NCI-H524 treated with DMSO at 0.1 percent for 48 hours (cell line): Measurements from ENCODE around the gene ITPR2.
"Not testable (repeated sequence)": the region's sequence is repeated elsewhere in the genome, so short reads cannot be mapped to it uniquely, and the experiment has no call there.

ENCODE experiments used
- DNase-seq: peaks from one replicate; lab custom pipeline; 2025; lab: John Stamatoyannopoulos, UW

The ITPR2 gene

DNA sequence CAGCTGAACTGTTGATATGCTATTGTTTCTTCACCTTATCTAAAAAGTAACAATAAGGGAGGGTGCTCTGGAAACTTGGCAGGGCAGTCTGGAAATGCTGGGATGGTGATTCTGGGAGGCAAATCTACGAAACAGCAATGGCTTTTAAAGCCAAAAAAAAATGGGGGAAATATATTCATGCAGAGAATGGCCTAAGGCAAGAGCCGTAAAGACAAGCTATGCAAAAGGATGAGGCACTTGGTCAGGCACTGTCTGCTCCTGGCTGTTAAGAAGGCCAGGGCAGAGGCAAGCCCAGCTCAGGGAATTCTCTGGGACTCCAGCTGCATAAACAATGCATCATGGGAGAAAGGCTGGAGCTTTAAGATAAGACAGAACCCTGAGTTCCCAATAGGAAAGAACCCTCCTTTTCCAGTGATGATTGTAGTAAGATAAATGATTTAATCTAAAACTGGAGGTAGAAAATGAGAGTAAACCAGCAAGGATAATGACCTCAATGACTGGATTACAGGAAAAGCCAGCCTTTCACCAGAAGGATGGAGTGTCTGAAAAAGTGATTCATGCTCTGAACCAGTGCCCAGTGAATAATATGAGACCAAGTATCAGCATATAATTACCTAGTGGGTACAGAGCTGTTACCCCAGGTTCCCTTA is 46.0 kb downstream of the ITPR2 start:
- no peak for DNase-seq

- no peak for DNase-seq
Measured at GRCh38 chr12:26786491-26786864, 46.5 kb downstream of the ITPR2 start.

- DNase-seq, result not testable (repeated sequence)
Measured at GRCh38 chr12:26783816-26784379, 49.1 kb downstream of the ITPR2 start.

DNA sequence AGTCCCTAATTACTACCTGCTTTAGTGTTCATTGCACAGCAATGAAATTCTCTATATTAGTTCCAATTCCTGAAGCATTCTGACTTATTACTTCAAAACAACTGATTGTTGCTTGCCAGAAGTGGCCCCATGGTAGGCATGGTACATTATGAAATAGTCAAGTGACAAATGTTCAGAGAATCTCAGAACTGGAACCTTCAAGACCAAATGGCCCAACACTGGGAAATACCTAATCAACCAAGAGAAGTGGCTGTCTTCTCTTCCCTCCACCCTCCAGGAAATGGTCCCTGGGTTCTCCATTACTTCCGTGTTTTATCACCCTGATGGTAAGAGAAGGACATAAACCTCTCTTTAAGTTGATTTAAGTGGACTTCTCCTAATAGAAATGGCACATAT is 49.9 kb downstream of the ITPR2 start:
- no peak for DNase-seq

GRCh38 chr12:26782372-26783130 is 50.4 kb downstream of the ITPR2 start:
- no peak for DNase-seq

DNA sequence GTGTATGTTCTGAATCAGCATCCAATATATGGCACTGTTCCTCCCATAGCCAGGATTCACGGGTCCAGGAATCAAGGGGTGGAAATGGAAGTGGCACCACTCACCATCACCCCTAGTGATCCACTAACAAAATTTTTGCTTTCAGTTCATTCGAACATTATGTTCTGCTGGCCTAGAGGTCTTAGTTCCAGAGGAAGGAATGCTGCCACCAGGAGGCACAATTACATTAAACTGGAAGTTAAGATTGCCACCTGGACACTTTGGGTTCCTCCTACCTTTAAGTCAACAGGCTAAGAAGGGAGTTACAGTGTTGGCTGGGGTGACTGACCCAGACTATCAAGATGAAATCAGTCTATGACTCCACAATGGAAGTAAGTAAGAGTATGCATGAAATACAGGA is 52.3 kb downstream of the ITPR2 start:
- DNase-seq, result not testable (repeated sequence)

DNA sequence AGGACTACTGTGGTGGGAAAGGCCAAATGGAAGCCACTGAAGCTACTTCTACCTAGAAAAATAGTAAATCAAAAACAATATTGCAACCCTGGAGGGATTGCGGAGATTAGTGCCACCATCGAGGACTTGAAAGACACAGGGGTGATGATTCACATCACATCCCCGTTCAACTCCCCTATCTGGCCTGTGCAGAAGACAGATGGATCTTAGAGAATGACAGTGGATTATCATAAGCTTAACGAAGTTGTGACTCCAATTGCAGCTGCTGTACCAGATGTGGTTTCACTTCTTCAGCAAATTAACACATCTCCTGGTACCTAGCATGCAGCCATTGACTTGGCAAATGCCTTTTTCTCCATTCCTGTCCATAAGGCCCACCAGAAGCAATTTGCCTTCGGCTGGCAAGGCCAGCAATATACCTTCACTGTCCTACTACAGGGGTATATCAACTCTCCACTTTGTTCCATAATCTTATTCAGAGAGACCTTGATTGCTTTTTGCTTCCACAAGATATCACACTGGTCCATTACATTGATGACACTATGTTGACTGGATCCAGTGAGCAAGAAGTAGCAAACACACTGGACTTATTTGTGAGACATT is 54.7 kb downstream of the ITPR2 start:
- DNase-seq, result peak; percentile 18

- DNase-seq, result no peak
Measured at GRCh38 chr12:26777236-26777635, 55.8 kb downstream of the ITPR2 start.

GRCh38 chr12:26775991-26776390 is 57.0 kb downstream of the ITPR2 start:
- not testable (repeated sequence) for DNase-seq

DNA sequence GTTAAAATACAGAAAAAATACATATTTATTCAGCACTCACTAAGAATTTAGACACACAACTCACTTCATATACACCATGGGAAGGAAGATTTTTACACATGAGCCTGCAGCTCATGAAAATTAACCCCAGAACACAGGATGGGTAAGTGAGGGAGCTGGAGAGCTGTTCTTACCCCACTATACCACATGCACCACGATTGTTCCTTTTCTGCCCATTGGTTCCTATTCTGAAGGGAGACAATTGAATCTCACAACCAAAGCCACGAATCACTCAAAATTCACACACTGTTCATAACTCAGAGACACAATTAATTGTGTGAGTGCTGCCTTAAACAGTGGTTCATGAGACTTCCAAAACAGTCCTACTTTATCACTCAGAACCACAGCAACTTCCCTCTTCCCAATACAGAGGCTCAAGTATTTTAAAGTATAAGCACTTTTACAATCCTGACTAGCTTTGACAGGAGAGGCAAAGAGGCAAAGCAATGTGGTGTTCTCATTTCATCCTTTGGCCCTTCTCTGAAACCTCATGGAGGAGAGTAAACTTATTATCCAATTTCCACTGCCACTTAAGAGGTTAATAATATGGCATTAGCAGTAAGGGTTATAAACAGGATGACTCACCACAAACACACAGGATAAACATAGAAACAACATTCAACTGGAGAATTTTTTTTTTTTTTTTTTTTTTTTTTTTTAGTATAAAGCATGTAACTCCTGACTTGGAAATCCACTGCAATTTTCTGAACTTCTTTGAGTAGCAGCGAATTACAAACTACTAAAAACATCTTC is 59.5 kb downstream of the ITPR2 start:
- no peak for DNase-seq

- DNase-seq, result no peak
Measured at GRCh38 chr12:26771861-26772260, 61.1 kb downstream of the ITPR2 start.

DNA sequence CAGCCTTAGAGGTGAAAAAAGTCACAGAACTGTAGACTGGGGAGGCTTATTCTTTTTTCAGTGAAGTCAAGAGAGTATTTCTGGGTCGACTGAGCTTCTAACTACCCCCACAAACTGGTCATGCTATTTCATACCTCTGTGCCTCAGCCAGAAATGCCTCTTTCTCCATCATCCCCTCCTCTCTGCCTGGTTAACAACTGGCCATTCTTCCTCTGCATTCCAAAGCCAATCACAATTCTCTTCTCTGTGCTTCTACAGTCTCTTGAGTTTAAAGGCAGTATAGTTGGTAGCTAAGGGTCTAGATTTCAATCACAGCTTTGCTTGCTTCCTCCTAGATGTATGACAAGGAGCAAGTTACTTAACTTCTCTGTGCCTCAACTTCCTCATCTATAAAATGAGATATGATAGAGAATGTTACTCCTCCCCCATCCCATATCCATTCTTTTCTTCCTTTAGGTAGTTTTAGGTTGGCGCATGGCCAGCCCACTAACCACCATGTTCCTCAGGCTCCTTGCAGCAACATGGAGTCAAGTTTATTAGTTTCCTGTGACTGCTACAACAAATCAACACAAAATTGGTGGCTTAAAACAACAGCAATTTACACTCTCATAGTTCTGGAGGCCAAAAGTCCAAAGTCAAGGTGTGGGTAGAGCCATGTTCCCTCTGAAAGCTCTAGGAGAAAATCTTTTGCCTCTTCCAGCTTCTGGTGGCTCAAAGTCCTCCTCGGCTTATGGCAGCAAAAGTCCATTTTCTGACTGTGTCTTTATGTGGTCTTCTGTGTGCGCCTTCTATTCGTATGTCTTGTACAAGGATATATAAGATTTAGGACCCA is 62.5 kb downstream of the ITPR2 start:
- DNase-seq, result no peak

GRCh38 chr12:26769611-26770010 is 63.4 kb downstream of the ITPR2 start:
- no peak for DNase-seq

GRCh38 chr12:26768611-26769603 is 64.1 kb downstream of the ITPR2 start:
- no peak for DNase-seq

DNA sequence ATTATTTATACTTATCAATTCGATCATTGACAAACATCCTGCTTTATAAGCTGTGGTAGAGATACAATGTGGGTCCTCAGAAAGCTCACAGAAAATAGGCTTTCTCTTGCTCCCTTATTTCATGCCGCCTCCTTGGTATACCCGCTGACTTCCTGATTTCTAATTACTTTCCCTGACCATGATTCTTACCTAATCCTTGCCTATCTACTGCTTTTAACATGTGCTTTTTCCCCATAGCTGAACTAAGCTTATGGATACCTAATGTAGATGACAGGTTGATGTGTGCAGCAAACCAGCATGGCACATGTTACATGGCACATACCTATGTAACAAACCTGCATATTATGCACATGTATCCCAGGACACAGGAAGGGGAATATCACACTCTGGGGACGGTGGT is 65.1 kb downstream of the ITPR2 start:
- no peak for DNase-seq

- no peak for DNase-seq
Measured at GRCh38 chr12:26767116-26767515, 65.9 kb downstream of the ITPR2 start.

- no peak for DNase-seq
Measured at GRCh38 chr12:26762186-26762585, 70.8 kb downstream of the ITPR2 start.

DNA sequence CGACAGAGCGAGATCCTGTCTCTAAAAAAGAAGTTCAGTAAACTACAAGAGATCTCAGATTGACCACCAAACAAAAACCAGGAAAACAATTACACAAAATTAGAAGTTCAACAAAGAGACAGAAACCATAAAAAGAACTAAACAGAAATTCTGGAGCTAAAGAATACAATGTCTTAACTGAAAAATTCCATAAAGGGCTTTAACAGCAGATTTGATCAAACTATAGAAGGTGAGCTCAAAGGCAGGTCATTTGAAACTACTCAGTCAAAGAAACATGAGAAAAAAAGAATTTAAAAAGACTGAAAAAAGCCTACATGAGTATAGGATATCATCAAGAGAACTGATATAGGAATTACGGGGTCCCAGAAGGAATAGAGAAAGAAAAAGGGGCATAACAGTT is 71.2 kb downstream of the ITPR2 start:
- no peak for DNase-seq

DNA sequence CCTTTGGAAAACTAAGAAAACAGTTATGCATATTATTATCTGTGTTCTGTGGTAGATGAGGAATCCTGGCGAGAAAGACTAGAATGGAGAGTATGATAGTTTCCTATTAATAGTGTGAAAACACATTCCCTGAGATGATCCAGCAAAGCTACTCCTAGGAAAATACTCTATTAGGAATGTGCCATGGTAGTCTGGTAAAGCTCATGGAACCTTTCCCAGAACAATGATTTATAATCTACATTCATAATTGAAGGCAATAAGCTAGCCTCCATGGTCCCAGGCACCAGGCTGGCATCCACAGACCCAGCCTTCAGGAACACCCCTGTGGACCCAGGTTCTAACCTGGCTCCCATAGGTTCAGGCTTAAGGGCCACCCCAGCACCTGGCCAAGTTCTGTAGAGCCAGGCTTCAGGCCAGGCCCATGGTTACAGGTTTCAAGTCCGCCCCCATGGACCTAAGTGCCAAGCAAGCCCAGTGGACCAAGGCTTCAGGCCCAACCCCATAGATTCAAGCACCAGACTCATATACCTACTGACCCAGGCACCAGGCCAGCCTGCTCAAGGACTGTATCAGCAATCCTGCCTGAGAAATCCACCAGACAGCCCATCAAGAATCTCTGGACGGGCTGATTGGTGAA is 72.2 kb downstream of the ITPR2 start:
- DNase-seq, result no peak

DNA sequence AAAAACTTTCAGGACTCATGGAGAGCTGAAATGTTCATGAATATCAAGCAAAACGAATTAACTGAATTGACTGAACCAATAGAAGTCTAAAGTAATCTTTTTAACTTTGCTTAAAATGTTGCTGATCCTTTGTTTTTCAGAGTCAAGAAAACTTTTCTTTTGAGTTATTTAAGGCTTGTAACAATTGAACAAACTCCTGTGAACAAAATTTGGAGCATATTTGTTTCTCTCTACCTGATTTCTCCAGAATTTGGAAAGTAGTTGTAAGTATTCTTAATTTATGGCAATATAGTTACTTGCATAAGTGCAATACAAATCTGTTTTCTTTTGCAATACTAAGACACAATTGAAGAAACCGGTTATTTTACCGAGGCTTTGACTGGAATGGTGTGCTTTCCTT is 77.6 kb downstream of the ITPR2 start:
- not testable (repeated sequence) for DNase-seq
